ENCODE measurements around the gene KCNN3. TPM values are rescaled to one million over a fixed set of nuclear protein-coding genes. Genes with fewer than 3 reads are reported as not detected.

KCNN3 gene
- total RNA-seq, 2 experiments from 2014 or later = 0.11 TPM; not detected in 1

GRCh38 chr1:154758346-154758745 is 111.7 kb downstream of the KCNN3 start:
- H3K4me3 Mint-ChIP-seq = no peak overlapping the region
- CTCF ChIA-PET = interaction anchor here (0.8 to 6.8 kb wide), 2 partner anchors 10 to 14 kb away, joined by 3 to 72 read pairs; no protein-coding TSS in a partner anchor
- intact Hi-C loops (cut with micrococcal nuclease) = loop anchor here (5.0 kb wide), 1 partner anchor 34 kb away; no protein-coding TSS in a partner anchor
- POLR2A ChIA-PET = interaction anchor here (1.1 to 5.0 kb wide), 5 partner anchors 10 to 241 kb away, joined by 3 to 38 read pairs (median 5); partner anchors contain the start of gene PMVK
- TF ChIP-seq CTCF (IDR thresholded peaks at IDR 0.05) = no peak
- ATAC-seq = no peak
- H3K27ac Mint-ChIP-seq = peak overlapping the region; percentile 96
- no peaks in the 10 kb centered on the region for H3K27me3 Mint-ChIP-seq
- no peak for DNase-seq
- H3K4me1 Mint-ChIP-seq (ENCODE audit: low read depth) = peaks cover 60% of the 10 kb centered on the region
- H3K9me3 Mint-ChIP-seq = no peaks in the 10 kb centered on the region
- H3K36me3 Mint-ChIP-seq (ENCODE audit: low read depth) = no peaks in the 10 kb centered on the region

- Mint-ChIP-seq H3K27ac (peak overlapping the region; percentile 96), H3K36me3 (ENCODE audit: low read depth) (no peaks in the 10 kb centered on the region), H3K4me1 (ENCODE audit: low read depth) (peaks cover 62% of the 10 kb centered on the region), H3K27me3 (no peaks in the 10 kb centered on the region), H3K4me3 (no peak overlapping the region), H3K9me3 (no peaks in the 10 kb centered on the region)
- intact Hi-C loops (cut with micrococcal nuclease) = loop anchor here (5.0 kb wide), 1 partner anchor 35 kb away; no protein-coding TSS in a partner anchor
- ChIA-PET CTCF (interaction anchor here (6.8 kb wide), 1 partner anchor 8 kb away, joined by 72 read pairs; no protein-coding TSS in a partner anchor), POLR2A (interaction anchor here (0.6 to 5.0 kb wide), 2 partner anchors 8 to 33 kb away, joined by 4 to 38 read pairs; no protein-coding TSS in a partner anchor)
- ATAC-seq (no peak), DNase-seq (no peak)
- no peak for TF ChIP-seq CTCF (IDR thresholded peaks at IDR 0.05)
Observed at GRCh38 chr1:154756793-154757548, 113.1 kb downstream of the KCNN3 start.

- peak; percentile 61 for DNase-seq
- Mint-ChIP-seq H3K4me3 (peak overlapping the region; percentile 18), H3K27ac (peak overlapping the region; percentile 96), H3K9me3 (no peaks in the 10 kb centered on the region), H3K4me1 (ENCODE audit: low read depth) (peaks cover 71% of the 10 kb centered on the region), H3K27me3 (no peaks in the 10 kb centered on the region), H3K36me3 (ENCODE audit: low read depth) (no peaks in the 10 kb centered on the region)
- ATAC-seq = peak; percentile 27
- no peak for TF ChIP-seq CTCF (IDR thresholded peaks at IDR 0.05)
- POLR2A ChIA-PET = interaction anchor here (0.6 to 5.0 kb wide), 2 partner anchors 7 to 32 kb away, joined by 4 to 38 read pairs; no protein-coding TSS in a partner anchor
- intact Hi-C loops (cut with micrococcal nuclease) = loop anchor here (5.0 kb wide), 1 partner anchor 36 kb away; no protein-coding TSS in a partner anchor
- CTCF ChIA-PET = no interaction called here
Observed at GRCh38 chr1:154755858-154756730, 114.0 kb downstream of the KCNN3 start.

GRCh38 chr1:154753426-154753825 is 116.7 kb downstream of the KCNN3 start:
- intact Hi-C loops (cut with micrococcal nuclease) = no loop called here
- H3K27me3 Mint-ChIP-seq = no peaks in the 10 kb centered on the region
- CTCF ChIA-PET = interaction anchor here (0.7 to 1.0 kb wide), 2 partner anchors 25 to 84 kb away, joined by 3 read pairs; no protein-coding TSS in a partner anchor
- no peaks in the 10 kb centered on the region for H3K9me3 Mint-ChIP-seq
- POLR2A ChIA-PET = interaction anchor here (2.2 kb wide), 1 partner anchor 11 kb away, joined by 6 read pairs; no protein-coding TSS in a partner anchor
- DNase-seq = no peak
- peak overlapping the region; percentile 3 for H3K27ac Mint-ChIP-seq
- no peak for TF ChIP-seq CTCF (IDR thresholded peaks at IDR 0.05)
- H3K36me3 Mint-ChIP-seq (ENCODE audit: low read depth) = no peaks in the 10 kb centered on the region
- ATAC-seq = no peak
- H3K4me3 Mint-ChIP-seq = no peak overlapping the region
- peaks cover 62% of the 10 kb centered on the region for H3K4me1 Mint-ChIP-seq (ENCODE audit: low read depth)

All from activated CD8-positive, alpha-beta T cell treated with anti-CD3 and anti-CD28 coated beads for 36 hours (primary cell).